ENCODE measurements around the gene TBC1D22A.

DNA sequence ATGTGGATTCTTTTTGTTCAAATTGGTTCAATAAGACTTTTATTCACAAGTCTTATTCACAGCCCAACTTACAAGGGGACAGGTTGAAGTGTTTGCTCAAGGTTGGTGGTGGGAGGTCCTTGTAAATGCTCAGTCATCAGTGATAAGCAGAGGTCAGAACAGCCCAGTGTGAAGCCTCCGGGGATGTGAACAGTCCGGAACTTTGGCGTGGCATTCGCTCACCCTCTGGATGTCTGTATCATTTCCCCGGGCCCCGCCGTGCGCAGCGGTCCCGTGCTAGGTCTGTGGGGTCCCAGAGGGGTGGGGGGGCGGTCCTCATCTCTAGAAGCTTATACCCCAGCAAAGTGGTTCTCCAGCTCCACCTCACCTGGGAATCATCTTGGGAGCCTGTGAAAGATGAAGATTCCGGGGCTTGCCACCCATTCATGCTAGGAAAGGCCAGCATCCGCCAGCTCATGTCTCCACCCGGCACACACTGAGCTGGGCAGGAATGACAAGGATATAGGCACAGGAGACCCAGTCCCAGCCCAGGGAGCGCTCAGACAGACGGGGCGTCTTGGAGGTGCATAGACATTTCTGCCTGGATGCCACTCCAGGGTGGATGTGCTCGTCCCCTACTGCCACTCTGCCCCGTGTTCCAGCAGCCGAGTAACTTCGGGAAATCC is 327.5 kb downstream of the TBC1D22A start:
- TF ChIP-seq, protein P1, sequence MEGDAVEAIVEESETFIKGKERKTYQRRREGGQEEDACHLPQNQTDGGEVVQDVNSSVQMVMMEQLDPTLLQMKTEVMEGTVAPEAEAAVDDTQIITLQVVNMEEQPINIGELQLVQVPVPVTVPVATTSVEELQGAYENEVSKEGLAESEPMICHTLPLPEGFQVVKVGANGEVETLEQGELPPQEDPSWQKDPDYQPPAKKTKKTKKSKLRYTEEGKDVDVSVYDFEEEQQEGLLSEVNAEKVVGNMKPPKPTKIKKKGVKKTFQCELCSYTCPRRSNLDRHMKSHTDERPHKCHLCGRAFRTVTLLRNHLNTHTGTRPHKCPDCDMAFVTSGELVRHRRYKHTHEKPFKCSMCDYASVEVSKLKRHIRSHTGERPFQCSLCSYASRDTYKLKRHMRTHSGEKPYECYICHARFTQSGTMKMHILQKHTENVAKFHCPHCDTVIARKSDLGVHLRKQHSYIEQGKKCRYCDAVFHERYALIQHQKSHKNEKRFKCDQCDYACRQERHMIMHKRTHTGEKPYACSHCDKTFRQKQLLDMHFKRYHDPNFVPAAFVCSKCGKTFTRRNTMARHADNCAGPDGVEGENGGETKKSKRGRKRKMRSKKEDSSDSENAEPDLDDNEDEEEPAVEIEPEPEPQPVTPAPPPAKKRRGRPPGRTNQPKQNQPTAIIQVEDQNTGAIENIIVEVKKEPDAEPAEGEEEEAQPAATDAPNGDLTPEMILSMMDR (IDR thresholded peaks at IDR 0.05; ENCODE audit: low read depth, low read length) = no peak
- TF ChIP-seq EZH2phosphoT487 (IDR thresholded peaks at IDR 0.05; ENCODE audit: low read depth) = no peak

Data from OCI-LY3 (cell line).